Activated T-cell treated with anti-CD3 and anti-CD28 coated beads for 24 hours (primary cell): Measurements from ENCODE around the gene GNG8.
A peak's percentile ranks its signal among the peaks of the same experiment; 100 is the strongest.
"Not testable (repeated sequence)": the region's sequence is repeated elsewhere in the genome, so short reads cannot be mapped to it uniquely, and the experiment has no call there.

Experiments
- DNase-seq: peaks from one replicate; pipeline ENCODE4 v3.0.0-alpha.2; 2020; ENCODE audit warnings: low read depth

The GNG8 gene

DNA sequence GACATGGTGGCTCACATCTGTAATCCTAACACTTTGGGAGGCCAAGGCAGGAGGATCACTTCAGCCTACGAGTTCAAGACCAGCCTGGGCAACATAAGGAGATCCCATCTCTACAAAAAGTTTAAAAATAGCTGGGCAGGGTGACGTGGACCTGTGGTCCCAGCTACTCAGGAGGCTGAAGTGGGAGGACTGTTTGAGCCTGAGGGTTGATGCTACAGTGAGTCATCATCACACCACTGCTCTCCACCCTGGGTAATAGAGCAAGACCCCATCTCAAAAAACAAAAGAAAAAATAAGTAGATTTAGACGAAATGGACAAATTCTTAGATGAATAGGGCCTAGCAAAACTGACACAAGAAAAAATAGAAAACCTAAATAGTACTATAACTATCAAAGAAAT is 10.4 kb upstream of the GNG8 start:
- no peak for DNase-seq

GRCh38 chr19:46644720-46645119 is 8.7 kb upstream of the GNG8 start:
- DNase-seq, result no peak

GRCh38 chr19:46640656-46641055 is 4.7 kb upstream of the GNG8 start:
- DNase-seq, result no peak

DNA sequence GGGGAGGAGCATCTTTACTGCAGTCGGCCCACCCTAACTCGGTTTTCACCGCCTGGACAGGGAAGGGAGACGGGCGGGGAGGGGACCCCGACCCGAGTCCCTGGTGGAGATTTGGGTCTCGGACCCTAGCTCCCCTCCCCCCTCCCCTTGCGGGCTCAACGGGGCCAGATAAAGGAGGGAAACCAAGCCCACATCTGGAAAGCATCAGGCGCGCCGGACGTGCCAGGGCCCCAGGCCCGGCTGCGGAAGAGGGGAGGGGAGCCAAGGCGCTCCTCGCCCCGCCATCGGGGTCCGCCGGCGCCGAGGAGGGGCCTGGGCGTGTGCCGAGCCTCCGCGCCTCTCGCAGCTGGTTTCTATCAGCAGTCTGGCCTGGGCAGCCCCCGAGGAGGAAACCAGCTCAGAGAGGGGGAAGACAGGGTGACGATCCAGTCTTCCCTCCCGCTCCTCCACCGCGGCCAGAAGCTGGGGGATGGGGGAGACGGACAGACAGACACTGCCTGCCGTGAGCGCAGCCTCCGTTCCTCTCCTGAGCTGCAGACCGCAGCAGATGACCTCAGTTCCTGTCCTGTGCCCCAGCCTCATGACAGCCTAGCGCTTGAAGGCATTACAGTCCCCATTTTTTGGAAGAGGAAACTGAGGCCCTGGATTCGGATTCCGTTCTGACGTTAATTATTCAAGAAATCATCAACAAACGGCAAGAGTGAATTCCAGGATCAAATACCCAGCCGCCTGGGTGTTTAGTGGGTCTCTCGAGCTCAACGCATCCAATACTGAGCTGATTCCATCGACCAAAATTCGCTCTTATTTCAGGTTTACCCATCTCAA is 3.6 kb upstream of the GNG8 start:
- no peak for DNase-seq

- DNase-seq, result no peak
Observed at GRCh38 chr19:46637224-46637623, 1.2 kb upstream of the GNG8 start.

DNA sequence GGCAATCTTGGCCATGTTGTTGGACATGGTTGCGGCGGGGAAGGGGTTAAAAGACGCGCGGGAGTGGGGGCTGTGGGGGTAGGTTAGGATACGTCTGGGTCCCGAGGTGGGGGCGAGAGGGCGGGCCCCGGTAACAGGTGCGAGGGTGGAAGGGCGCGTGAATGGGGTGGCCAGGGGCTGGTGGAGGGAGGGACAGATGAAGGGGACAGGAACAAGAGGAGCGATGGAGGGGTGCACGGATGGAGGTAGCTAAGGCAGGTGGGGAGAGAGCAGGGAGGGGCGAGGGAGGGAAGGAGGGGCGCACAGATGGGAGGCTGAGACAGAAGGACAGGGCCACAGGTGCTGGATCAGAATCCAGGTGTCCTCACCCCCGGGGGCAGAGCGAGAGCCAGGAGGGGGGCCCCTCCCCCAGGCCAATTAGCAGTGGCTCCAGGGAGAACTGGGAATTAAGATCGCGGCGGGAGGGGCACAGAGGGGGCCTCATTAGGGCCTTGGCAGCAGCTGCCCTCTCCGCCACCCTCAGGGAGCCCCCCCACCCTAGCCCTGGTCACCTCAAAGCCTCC is 1.3 kb downstream of the GNG8 start:
- DNase-seq, result no peak

DNA sequence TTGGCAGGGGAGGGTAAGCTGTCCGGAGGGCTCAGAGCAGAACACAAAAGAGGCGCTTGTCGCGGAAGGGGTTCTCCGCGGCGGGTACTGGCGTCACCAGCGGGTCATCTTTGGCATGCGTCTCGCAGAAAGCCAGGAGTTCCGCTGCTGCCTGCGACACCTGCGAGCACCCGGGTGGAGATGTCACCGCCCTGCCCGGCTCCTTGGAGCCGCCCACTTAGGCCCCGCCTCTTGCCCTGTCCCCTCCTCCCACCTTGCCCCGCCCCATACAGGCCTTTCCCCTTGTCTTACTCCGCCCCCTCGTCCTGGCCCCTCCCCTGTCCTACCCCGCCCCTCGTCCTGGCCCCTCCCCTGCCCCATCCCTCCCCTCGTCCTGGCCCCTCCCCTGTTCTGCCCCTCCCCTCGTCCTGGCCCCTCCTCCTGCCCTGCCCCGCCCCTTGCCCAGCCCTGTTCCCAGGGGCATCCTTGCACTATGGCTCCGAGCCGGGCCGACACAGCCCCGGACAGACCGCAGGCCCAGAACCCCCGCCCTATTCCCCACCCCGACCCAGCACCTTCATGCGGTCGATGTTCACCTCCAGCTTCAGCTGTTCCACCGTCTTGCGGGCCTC is 1.9 kb downstream of the GNG8 start:
- DNase-seq, result peak; percentile 92

DNA sequence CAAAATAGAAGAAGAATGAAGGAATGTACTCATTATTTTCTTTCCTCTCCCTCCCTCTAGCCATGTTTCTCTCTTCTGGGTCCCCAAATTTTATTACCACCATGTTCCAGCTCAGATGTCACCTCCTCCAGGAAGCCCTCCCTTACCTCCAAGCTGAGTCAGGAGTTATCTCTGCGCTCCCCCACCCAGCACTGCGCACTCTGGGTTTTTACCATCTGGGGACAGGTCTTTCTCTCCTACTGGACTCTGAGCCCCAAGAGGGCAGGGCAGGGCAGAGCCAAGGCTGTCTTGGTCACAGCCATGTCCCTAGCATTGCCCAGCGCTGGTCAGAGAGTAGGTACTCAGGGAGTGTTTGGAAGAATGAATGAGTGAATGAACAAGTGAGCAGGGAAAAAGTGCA is 2.9 kb downstream of the GNG8 start:
- no peak for DNase-seq

GRCh38 chr19:46631481-46631880 is 4.5 kb downstream of the GNG8 start:
- no peak for DNase-seq

GRCh38 chr19:46630586-46631205 is 5.3 kb downstream of the GNG8 start:
- DNase-seq, result no peak

DNA sequence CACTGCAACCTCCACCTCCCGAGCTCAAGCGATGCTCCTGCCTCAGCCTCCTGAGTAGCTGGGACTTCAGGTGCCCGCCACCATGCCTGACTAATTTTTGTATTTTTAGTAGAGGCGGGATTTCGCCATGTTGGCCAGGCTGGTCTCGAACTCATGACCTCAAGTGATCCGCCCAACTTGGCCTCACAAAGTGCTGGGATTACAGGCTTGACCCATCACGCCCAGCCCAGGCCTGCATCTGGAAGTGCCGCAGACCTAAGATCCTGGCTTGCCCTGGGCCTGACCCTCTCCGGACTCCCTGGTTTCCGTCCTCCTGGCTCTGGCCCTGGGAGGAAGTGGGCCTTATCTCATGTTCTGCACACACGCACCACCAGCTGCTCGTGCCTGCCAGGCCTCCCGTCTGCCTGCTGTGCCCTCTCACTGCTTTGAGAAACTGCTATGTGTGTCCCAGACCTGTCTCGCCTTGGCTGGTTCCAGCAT is 6.4 kb downstream of the GNG8 start:
- DNase-seq, result no peak

DNA sequence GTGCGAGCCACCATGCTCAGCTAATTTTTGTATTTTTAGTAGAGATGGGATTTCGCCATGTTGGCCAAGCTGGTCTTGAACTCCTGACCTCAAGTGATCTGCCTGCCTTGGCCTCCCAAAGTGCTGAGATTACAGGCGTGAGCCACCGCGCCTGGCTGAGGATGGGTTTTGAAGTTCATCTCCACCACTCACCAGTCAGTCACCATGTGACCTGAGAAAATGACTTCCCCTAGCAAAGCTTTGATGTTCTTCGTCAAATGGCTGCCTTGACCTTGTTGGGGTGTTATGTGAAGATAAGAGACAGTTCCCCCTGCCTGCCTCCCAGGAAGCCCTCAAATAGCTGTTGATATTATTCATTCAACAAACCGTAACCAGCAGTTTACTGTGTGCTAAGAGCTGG is 7.0 kb downstream of the GNG8 start:
- DNase-seq, result not testable (repeated sequence)

DNA sequence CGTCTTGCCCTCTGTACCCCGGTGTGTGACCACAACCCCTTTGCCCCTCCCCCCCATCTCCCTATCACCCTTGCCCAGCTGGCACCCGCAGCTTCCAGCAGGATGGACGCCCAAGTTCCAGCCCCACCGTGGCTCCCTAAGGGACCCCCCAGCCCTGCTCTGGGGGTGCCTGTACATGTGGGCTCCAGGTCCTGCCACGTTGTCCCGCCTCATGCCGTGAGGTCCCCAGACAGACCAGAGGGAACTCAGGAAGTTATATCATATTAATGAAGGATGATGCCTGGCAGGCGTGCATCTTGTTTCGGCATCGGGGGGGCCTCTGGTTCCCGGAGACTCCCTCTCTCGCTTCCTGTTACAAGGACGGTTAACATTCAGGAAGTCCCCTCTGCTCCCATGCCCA is 9.6 kb downstream of the GNG8 start:
- DNase-seq, result no peak

DNA sequence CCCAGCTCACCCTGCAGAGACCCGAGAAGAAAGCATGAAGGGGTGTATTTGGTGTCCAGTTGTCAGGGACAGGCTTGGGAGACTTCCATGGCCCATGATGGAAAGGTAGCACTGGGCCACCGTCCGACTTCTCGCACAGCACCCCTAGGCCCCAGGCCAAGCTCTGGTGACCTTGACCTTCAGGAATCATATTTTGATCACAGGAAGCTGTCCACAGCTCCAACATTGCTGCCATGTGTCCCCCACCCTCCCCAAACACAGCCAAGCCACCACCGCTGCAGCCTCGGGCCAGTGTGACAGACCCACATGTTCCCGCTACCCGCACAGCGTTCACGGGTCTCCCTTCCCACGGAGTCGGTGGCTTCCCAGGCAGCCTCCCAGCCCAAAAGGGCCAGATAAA is 10.3 kb downstream of the GNG8 start:
- no peak for DNase-seq

- DNase-seq, result no peak
Observed at GRCh38 chr19:46624958-46625661, 10.9 kb downstream of the GNG8 start, which contains the start of gene PTGIR. Gene PTGIR (minus strand): TSS chr19:46625089. CDS start chr19:46624225, 864 bp downstream.

GRCh38 chr19:46623915-46624502 is 12.0 kb downstream of the GNG8 start:
- DNase-seq, result no peak

GRCh38 chr19:46622118-46622446 is 13.9 kb downstream of the GNG8 start:
- no peak for DNase-seq

GRCh38 chr19:46621191-46622117 is 14.5 kb downstream of the GNG8 start:
- DNase-seq, result no peak

GRCh38 chr19:46620716-46621115 is 15.3 kb downstream of the GNG8 start:
- DNase-seq, result no peak

GRCh38 chr19:46620267-46620666 is 15.7 kb downstream of the GNG8 start:
- no peak for DNase-seq
